Activated CD4-positive, alpha-beta memory T cell treated with anti-CD3 and anti-CD28 coated beads for 36 hours (primary cell): ENCODE results near the gene MRAP2. TPM values are rescaled to one million over a fixed set of nuclear protein-coding genes. Genes with fewer than 3 reads are reported as not detected.

Experiments used
- CTCF ChIA-PET: fragments of 350-600 bp; sonication (Branson Sonifier 250); formaldehyde crosslinking; loops from one replicate; lab custom pipeline; 2021; ENCODE audit warnings: antibody characterized with exemption, inconsistent platforms; lab: Charles Lee
- POLR2A ChIA-PET: fragments of 350-600 bp; sonication (Branson Sonifier 250); formaldehyde crosslinking; loops from one replicate; lab custom pipeline; 2021; ENCODE audit warnings: antibody characterized with exemption; lab: Charles Lee
- DNase-seq: peaks from one replicate; pipeline ENCODE4 v3.0.0-alpha.2; 2020
- H3K27ac Mint-ChIP-seq: one replicate; pipeline ENCODE4 v1.8.0; 2021; ENCODE audit warnings: mixed read lengths
- H3K27me3 Mint-ChIP-seq: one replicate; pipeline ENCODE4 v1.8.0; 2021; ENCODE audit warnings: mixed read lengths
- H3K36me3 Mint-ChIP-seq: one replicate; pipeline ENCODE4 v1.8.0; 2021; ENCODE audit warnings: mixed read lengths
- H3K4me1 Mint-ChIP-seq: one replicate; pipeline ENCODE4 v1.8.0; 2021; ENCODE audit warnings: low read depth, mixed read lengths
- H3K4me3 Mint-ChIP-seq: one replicate; pipeline ENCODE4 v1.8.0; 2021; ENCODE audit warnings: mild to moderate bottlenecking, mixed read lengths
- H3K9me3 Mint-ChIP-seq: one replicate; pipeline ENCODE4 v1.8.0; 2021; ENCODE audit warnings: mixed read lengths
- intact Hi-C: fragments of 100-400 bp; cut with micrococcal nuclease; formaldehyde crosslinking; loops from one replicate; pipeline ENCODE4 v1.15.1; 2023
- total RNA-seq, 2 experiments: library from RNA; stranded (reverse); gene quantifications; one replicate each; pipeline ENCODE4 v1.2.3, GENCODE V29; 2021

MRAP2 gene
- total RNA-seq, 2 experiments from 2014 or later = not detected

DNA sequence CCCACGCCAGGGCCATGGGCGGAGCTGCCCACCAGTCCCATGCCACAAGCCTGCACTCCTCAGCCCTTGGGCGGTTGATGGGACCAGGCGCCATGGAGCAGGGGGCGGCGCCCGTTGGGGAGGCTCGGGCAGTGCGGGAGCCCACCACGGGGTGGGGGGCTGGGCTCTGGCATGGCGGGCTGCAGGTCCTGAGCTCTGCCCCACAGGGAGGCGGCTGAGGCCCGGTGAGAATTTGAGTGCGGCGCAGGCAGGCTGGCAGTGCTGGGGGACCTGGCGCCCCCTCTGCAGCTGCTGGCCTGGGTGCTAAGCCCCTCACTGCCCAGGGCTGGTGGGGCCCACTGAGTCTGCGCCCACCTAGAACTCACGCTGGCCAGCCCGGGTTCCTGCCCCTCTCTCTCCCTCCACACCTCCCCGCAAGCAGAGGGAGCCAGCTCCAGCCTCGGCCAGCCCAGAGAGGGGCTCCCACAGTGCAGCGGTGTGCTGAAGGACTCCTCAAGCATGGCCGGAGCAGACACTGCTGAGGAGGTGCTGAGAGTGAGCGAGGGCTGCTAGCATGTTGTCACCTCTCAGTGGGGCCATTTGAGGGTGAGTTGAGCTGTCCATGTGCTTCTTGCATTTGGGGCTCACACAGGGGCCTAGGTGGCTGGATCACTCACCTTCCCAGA, 4.0 kb downstream of the MRAP2 start:
- no peaks in the 10 kb centered on the region for H3K36me3 Mint-ChIP-seq
- no peak overlapping the region for H3K27ac Mint-ChIP-seq
- H3K4me3 Mint-ChIP-seq = no peak overlapping the region
- H3K27me3 Mint-ChIP-seq = peaks cover 43% of the 10 kb centered on the region
- H3K4me1 Mint-ChIP-seq = peaks cover 3% of the 10 kb centered on the region
- CTCF ChIA-PET = no interaction called here
- intact Hi-C loops = loop anchor here (10.0 kb wide), 1 partner anchor 187 kb away; the partner anchor contains the start of gene CEP162
- DNase-seq = no peak
- POLR2A ChIA-PET = no interaction called here
- peaks cover 4% of the 10 kb centered on the region for H3K9me3 Mint-ChIP-seq

DNA sequence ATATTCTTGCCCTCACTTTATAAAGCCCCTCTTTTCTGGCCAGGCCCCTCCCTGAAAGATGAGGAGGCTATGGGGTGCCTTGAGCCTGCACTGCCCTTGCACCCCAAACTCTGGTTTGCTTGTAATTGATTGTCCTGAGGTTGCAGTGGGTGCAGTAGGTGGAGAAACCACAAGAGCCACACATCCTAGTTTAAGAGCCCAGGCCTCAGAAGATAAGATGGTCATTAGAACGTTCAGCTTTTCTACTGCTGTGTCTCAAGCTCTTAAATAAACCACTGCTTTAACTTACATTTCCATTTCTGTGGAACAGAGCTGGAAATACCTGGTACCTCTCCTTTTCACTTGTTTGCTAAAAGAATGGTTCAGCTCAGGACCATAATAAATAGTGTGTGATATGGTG, 9.0 kb downstream of the MRAP2 start:
- ChIA-PET POLR2A (no interaction called here), CTCF (no interaction called here)
- H3K27ac Mint-ChIP-seq = no peak overlapping the region
- no peaks in the 10 kb centered on the region for H3K9me3 Mint-ChIP-seq
- intact Hi-C loops = no loop called here
- no peak for DNase-seq
- no peak overlapping the region for H3K4me3 Mint-ChIP-seq
- no peaks in the 10 kb centered on the region for H3K4me1 Mint-ChIP-seq
- H3K36me3 Mint-ChIP-seq = no peaks in the 10 kb centered on the region
- H3K27me3 Mint-ChIP-seq = peaks cover 12% of the 10 kb centered on the region

DNA sequence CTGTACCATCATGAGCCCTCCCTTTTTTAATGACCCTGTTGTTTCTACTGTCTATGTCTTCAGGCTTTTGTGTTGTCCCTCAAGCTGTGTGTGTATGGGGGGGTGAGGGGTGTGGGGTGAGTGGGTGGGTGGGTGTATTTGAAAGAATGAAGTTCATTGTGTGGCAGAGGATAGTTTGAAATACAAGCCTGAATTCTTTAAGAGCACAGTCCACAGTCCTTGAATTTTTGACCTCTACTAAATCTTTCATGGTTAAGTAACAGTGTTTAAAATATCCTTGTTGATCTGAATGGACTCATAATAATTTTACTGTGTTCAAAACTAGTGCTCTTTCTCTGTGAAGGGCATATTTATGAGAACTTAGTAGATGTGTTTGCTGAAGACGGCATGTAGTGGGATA, 10.0 kb downstream of the MRAP2 start:
- Mint-ChIP-seq H3K27ac (no peak overlapping the region), H3K4me3 (no peak overlapping the region), H3K9me3 (no peaks in the 10 kb centered on the region), H3K4me1 (no peaks in the 10 kb centered on the region), H3K36me3 (no peaks in the 10 kb centered on the region), H3K27me3 (peaks cover 8% of the 10 kb centered on the region)
- ChIA-PET POLR2A (no interaction called here), CTCF (no interaction called here)
- intact Hi-C loops = no loop called here
- DNase-seq = no peak

DNA sequence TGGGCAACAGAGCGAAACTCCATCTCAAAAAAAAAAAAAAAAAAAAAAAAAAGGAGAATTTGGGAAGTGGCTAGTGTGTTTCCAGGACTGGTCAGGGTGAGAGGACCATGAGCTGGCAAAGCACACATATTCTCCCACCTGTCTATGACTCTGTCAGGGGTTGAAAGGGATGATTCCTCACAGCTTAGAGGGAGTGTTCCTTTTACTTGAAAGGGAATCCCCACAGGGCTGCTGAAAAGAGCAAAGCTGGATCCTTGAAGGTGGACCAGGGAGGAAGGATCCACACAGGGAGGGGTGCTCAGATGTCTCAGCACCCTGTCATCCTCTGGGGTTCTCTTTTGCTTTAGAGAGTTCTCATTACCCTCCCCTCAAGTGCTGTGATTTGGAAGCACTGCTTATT, 13.2 kb downstream of the MRAP2 start:
- no peak overlapping the region for H3K4me3 Mint-ChIP-seq
- H3K36me3 Mint-ChIP-seq = no peaks in the 10 kb centered on the region
- POLR2A ChIA-PET = no interaction called here
- H3K27ac Mint-ChIP-seq = no peak overlapping the region
- peaks cover 1% of the 10 kb centered on the region for H3K27me3 Mint-ChIP-seq
- intact Hi-C loops = no loop called here
- CTCF ChIA-PET = no interaction called here
- H3K4me1 Mint-ChIP-seq = no peaks in the 10 kb centered on the region
- no peak for DNase-seq
- H3K9me3 Mint-ChIP-seq = no peaks in the 10 kb centered on the region

DNA sequence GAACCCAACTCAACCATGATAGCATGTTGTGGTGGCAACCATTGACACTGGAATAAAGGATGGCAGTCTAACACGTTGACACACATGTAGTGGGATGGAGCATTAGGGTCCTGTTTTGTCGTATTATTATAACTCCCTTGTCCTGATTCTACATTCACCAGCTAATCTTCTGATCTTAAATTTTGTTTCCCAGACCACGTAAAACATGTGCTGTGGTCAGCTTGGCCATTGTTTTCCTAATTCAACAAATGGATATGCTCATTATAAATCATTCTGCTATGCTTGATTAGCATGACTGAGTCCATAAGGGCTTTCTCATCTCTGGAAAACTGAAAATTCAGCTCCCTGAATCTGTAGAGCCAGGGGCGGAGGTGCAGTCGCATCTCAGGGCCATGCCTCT, 15.0 kb downstream of the MRAP2 start:
- DNase-seq = no peak
- H3K27me3 Mint-ChIP-seq = peaks cover 1% of the 10 kb centered on the region
- H3K9me3 Mint-ChIP-seq = no peaks in the 10 kb centered on the region
- ChIA-PET POLR2A (no interaction called here), CTCF (no interaction called here)
- intact Hi-C loops = no loop called here
- no peaks in the 10 kb centered on the region for H3K4me1 Mint-ChIP-seq
- no peak overlapping the region for H3K27ac Mint-ChIP-seq
- H3K4me3 Mint-ChIP-seq = no peak overlapping the region
- H3K36me3 Mint-ChIP-seq = no peaks in the 10 kb centered on the region

DNA sequence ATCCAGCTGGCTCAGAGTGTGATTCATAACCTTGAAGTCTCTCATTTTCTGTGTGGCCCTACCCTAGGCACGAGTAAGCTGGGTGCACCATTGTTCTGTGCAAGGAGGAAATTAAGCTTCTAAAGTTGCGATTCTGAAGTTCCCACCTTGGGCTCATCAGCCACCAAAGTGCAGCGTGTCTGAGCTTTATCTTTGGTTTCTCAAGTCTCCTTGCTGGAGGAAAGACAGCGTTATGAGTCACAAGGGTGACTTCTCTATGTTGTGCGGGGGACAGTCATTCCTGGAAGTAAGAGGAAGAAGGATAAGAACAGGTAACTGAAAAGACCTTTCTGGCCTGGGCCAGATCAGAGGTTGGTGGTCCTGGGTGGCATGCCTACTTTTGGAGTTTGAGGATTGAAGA, 16.8 kb downstream of the MRAP2 start:
- DNase-seq = no peak
- ChIA-PET POLR2A (no interaction called here), CTCF (interaction anchor here (0.6 kb wide), 1 partner anchor 391 kb away, joined by 3 read pairs; no protein-coding TSS in a partner anchor)
- peaks cover 4% of the 10 kb centered on the region for H3K27me3 Mint-ChIP-seq
- H3K36me3 Mint-ChIP-seq = no peaks in the 10 kb centered on the region
- no peaks in the 10 kb centered on the region for H3K9me3 Mint-ChIP-seq
- H3K4me1 Mint-ChIP-seq = no peaks in the 10 kb centered on the region
- no peak overlapping the region for H3K4me3 Mint-ChIP-seq
- H3K27ac Mint-ChIP-seq = no peak overlapping the region
- intact Hi-C loops = no loop called here

DNA sequence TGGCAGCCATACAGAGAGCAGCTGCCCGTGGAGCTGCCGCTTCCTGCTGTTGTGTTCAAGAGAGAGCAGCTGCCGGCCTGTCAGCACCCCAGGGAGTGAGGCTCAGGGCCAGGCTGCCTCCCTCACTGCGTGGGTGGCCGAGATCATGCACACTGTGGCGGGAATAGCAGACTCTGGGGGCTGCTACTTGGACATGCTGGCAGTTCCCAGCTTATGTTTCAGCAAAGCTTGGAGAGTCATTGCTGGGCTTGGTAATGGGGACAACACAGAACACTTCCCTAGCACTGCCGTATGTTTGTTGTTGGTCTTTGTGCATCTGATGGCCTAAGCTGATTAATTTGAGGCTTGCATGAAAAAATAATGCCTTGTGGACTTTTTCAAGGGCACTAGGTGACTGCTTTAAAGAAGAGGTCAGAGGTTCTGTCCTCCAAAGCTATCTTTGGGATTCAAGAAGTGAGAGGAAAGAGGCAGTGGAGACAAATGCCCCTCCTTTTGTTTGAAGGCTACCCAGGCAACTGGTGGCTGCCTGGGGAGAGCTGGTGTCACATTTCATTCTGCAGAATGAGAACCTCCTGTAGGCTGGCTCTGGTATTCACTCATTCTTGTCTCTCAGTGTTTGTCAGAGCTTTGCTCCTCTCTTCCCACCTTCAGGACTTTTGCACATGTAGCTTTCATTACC, 18.8 kb downstream of the MRAP2 start:
- POLR2A ChIA-PET = no interaction called here
- Mint-ChIP-seq H3K9me3 (no peaks in the 10 kb centered on the region), H3K36me3 (no peaks in the 10 kb centered on the region), H3K27me3 (peaks cover 4% of the 10 kb centered on the region), H3K4me3 (no peak overlapping the region), H3K4me1 (no peaks in the 10 kb centered on the region), H3K27ac (no peak overlapping the region)
- intact Hi-C loops = no loop called here
- DNase-seq = no peak
- CTCF ChIA-PET = no interaction called here

DNA sequence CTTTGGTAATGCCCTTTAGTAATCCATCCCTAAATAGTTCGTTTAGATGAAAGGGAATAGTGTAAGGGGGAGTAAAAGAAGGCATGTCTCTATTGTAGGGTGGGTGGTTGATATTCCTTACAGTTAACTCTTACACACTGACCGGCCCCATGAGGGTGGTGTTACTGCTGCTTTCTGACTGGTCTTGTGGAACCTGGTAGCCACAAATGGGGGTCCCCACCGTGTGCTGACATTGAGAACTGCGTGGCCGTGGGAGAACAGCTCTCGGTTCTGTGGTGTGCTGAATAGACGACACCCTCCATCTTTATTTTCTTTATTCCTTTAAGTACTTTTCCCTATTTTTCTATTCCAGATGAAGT, 19.3 kb downstream of the MRAP2 start:
- no peak for DNase-seq
- intact Hi-C loops = no loop called here
- no peak overlapping the region for H3K4me3 Mint-ChIP-seq

DNA sequence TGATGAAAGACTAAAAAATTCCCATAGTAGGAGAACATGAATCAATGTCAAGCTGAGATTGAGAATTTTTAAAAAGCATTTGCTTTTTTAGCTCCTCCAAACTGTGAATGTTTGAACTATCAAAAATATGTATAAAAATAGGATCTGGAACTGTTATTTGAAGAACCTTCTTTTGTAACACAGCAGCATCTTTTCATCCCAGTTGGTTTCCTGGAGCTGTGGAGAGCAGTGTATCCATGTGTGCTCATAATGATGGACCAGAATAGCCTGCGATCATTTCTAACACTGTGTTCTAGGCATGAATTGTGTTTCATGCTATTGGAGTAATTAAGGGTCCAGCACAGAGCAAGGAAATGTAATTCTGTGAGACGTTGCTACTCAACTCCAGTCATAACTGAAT, 22.1 kb downstream of the MRAP2 start:
- Mint-ChIP-seq H3K9me3 (no peaks in the 10 kb centered on the region), H3K4me1 (no peaks in the 10 kb centered on the region), H3K27me3 (peaks cover 2% of the 10 kb centered on the region), H3K4me3 (no peak overlapping the region), H3K27ac (no peak overlapping the region), H3K36me3 (no peaks in the 10 kb centered on the region)
- CTCF ChIA-PET = no interaction called here
- POLR2A ChIA-PET = no interaction called here
- no peak for DNase-seq
- intact Hi-C loops = no loop called here

More for the DNA sequence above, 19.3 kb downstream of the MRAP2 start:
- Mint-ChIP-seq H3K4me1 (no peaks in the 10 kb centered on the region), H3K9me3 (no peaks in the 10 kb centered on the region), H3K27me3 (peaks cover 2% of the 10 kb centered on the region), H3K27ac (no peak overlapping the region), H3K36me3 (no peaks in the 10 kb centered on the region)
- CTCF ChIA-PET = no interaction called here
- POLR2A ChIA-PET = no interaction called here

DNA sequence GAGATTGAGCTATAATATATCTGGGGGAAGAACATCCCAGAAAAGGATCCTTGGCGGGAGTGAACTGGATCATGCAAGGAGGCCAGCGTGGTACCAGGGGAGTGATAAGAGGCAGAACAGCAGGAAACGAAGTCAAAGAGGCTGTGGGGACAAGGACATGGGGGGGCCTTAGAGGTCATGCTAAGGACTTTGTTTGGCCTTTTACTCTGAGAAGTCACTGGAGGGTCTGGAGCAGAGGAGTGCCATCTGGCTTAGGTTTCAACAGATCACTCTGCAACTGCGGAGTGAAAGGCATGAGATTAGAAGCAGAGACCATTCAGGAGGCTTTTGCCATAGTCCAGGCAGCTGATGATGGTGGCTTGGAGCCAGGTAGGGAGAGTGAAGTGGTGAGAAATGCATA, 24.3 kb downstream of the MRAP2 start:
- no peak for DNase-seq
- ChIA-PET CTCF (no interaction called here), POLR2A (no interaction called here)
- Mint-ChIP-seq H3K27me3 (peaks cover 2% of the 10 kb centered on the region), H3K4me3 (no peak overlapping the region), H3K27ac (no peak overlapping the region), H3K9me3 (no peaks in the 10 kb centered on the region), H3K4me1 (no peaks in the 10 kb centered on the region), H3K36me3 (no peaks in the 10 kb centered on the region)
- intact Hi-C loops = no loop called here

DNA sequence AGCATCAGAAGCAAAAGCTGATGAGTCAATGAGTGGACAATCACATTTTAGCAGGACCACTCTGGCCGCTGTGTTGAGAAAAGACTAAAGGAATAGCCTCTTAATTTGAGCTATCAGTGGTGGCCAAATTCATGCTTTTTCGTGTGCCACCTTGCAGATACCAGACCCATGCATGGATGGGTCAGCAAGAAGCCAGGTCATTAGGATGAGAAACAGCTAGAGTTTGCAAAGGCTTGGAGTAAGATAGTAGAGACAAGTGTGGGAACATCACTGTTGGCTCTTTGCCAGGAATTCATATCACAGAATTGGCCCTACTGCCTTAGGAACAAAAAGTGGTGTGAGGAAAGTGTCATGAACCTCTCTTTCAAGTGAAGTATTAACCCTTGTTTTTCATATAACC, 25.5 kb downstream of the MRAP2 start:
- DNase-seq = no peak
- Mint-ChIP-seq H3K36me3 (no peaks in the 10 kb centered on the region), H3K4me1 (no peaks in the 10 kb centered on the region), H3K4me3 (no peak overlapping the region), H3K9me3 (no peaks in the 10 kb centered on the region), H3K27me3 (peaks cover under 1% of the 10 kb centered on the region), H3K27ac (no peak overlapping the region)
- POLR2A ChIA-PET = no interaction called here
- CTCF ChIA-PET = no interaction called here
- intact Hi-C loops = no loop called here

DNA sequence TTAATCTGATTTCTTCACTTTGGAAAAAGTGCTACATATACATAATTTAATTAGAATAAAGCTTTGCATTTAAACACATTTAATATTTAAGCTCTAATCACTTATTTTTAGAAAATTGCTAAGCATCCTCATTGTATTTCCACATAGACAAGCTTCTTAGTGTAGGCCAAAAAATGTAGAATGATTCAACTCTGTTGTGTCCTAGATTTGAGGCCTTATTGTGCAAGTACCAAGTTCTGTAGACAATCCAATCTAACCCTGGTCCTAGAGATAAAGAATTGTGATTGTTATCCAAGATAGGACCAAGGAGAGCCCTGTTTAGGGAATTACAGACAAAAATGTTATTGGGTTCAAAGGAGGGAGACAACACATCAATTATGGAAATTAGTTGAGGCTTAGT, 27.6 kb downstream of the MRAP2 start:
- DNase-seq = no peak
- H3K27ac Mint-ChIP-seq = no peak overlapping the region
- H3K36me3 Mint-ChIP-seq = no peaks in the 10 kb centered on the region
- intact Hi-C loops = no loop called here
- H3K9me3 Mint-ChIP-seq = no peaks in the 10 kb centered on the region
- CTCF ChIA-PET = no interaction called here
- no peaks in the 10 kb centered on the region for H3K4me1 Mint-ChIP-seq
- no peaks in the 10 kb centered on the region for H3K27me3 Mint-ChIP-seq
- H3K4me3 Mint-ChIP-seq = no peak overlapping the region
- POLR2A ChIA-PET = no interaction called here
